Tibial nerve (tissue), 4 donors: ENCODE results near the gene NACA.

Experiments
- CTCF ChIP-seq, 5 experiments: fragments of 200-600 bp in 3 of 5; fragments of 450-650 bp in 2 of 5; sonication (generic) in 3 of 5; IDR thresholded peaks; one replicate each; pipeline ENCODE4 v1.5.1; 2016 to 2019; ENCODE audit warnings: antibody characterized with exemption in 5 of 5, mild to moderate bottlenecking in 3 of 5, moderate library complexity in 2 of 5
- EP300 ChIP-seq, 2 donors: sonication (generic); formaldehyde crosslinking; IDR thresholded peaks; one replicate each; pipeline ENCODE4 v1.6.1; 2017; ENCODE audit warnings: antibody characterized with exemption in 2 of 2, mild to moderate bottlenecking in 1 of 2

- TF ChIP-seq CTCF (IDR thresholded peaks at IDR 0.05) (no peak), EP300 (IDR thresholded peaks at IDR 0.05) (no peak)
Measured at GRCh38 chr12:56694161-56694560, 30.9 kb downstream of the NACA start.
